ENCODE data around the gene DUS2. TPM values are rescaled to one million over a fixed set of nuclear protein-coding genes. Genes with fewer than 3 reads are reported as not detected.
"Not testable (repeated sequence)": the region's sequence is repeated elsewhere in the genome, so short reads cannot be mapped to it uniquely, and the experiment has no call there.

The DUS2 gene
- total and polyA plus RNA-seq, 9 of the 15 experiments (the other 6 are each of a cell fraction or from before 2014, with no cell fraction given) = 5.8 to 22.5 (median 20.6) TPM

DNA sequence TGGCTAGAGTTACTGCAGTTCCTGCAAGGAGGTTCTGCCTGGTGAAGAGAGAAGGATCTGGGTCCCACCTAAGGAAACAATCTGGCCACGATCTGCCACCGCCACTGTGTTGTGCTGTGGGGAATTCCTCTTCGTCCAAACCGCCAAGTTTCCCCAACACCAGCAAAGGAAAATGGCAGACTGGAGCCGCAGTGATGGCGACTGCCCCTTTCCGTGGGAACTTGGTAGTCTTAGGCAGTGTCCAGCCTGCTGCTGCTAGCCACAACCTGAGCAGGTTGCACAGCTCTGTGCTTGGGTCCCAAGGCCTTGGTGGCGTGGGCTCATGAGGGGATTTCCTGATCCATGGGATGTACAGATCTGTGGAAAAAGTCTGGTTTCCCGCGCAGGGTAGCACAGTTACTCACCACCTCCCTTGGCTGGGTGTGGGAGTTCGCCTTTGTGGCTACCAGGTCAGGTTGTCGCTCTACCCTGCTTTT lies 90.7 kb downstream of the DUS2 start:
- 0 out of 2 replicates have a peak, but pooled peaks cover 1% of the 10 kb centered on the region for H3K9me3 ChIP-seq (replicated peaks; ENCODE audit: control insufficient read depth, insufficient read depth, low read depth, low read length)
- peak; percentile 65 for ATAC-seq
- ChIA-PET POLR2A (interaction anchor here (2.8 kb wide), 1 partner anchor 20 kb away, joined by 9 read pairs; no protein-coding TSS in a partner anchor), CTCF (ENCODE audit: low intra/inter-chr PET ratio) (no interaction called here)
- no TSS peak for BruUV-seq (replicated peaks)
- H3K4me2 ChIP-seq (ENCODE audit: insufficient read depth, low read length) = peak overlapping the region; percentile 19
- no peak for FAIRE-seq
- H4K20me1 ChIP-seq (replicated peaks; ENCODE audit: control insufficient read depth, insufficient read depth, low read length) = peaks cover 24% of the 10 kb centered on the region; the same call in 1 of the 2 replicates
- H3K4me1 ChIP-seq (replicated peaks in 1 of 2; ENCODE audit: control insufficient read depth in 2 of 2, insufficient read depth in 2 of 2, low read length in 2 of 2) = peaks cover 13 to 15% of the 10 kb centered on the region in 2 experiments
- no peak overlapping the region for H2AFZ ChIP-seq (ENCODE audit: low read depth, low read length)
- H3K27me3 ChIP-seq (ENCODE audit: control insufficient read depth in 2 of 2, insufficient read depth in 2 of 2, low read length in 2 of 2) = no peaks in the 10 kb centered on the region
- in situ Hi-C loops (cut with MboI) = no loop called here
- WGBS (ENCODE audit: insufficient coverage, low coverage, missing lambda C conversion rate) = 53% methylated on average over 12 of the region's 12 CpGs
- no peak overlapping the region for H3K4me3 ChIP-seq
- no peaks in the 10 kb centered on the region for H3K9me1 ChIP-seq (ENCODE audit: control insufficient read depth, insufficient read depth, low read length)
- H3K36me3 ChIP-seq (ENCODE audit: control insufficient read depth, insufficient read depth, low read length) = peaks cover 7% of the 10 kb centered on the region; the same call in 1 of the 3 replicates
- no peak for DNase-seq (ENCODE audit: extremely low read depth in 1 of 4, low spot score in 3 of 4)
- TF ChIP-seq NCOA2 (IDR thresholded peaks at IDR 0.05; ENCODE audit: partially characterized antibody in 2 of 2) = no peak
- TF ChIP-seq PRMT5 (CRISPR knock-in tag; IDR thresholded peaks at IDR 0.05) = no peak
- TF ChIP-seq, protein P1, sequence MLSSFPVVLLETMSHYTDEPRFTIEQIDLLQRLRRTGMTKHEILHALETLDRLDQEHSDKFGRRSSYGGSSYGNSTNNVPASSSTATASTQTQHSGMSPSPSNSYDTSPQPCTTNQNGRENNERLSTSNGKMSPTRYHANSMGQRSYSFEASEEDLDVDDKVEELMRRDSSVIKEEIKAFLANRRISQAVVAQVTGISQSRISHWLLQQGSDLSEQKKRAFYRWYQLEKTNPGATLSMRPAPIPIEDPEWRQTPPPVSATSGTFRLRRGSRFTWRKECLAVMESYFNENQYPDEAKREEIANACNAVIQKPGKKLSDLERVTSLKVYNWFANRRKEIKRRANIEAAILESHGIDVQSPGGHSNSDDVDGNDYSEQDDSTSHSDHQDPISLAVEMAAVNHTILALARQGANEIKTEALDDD (IDR thresholded peaks at IDR 0.05) = peak; percentile 27; the same call in 1 of the 2 replicates
- TF ChIP-seq, protein P2, sequence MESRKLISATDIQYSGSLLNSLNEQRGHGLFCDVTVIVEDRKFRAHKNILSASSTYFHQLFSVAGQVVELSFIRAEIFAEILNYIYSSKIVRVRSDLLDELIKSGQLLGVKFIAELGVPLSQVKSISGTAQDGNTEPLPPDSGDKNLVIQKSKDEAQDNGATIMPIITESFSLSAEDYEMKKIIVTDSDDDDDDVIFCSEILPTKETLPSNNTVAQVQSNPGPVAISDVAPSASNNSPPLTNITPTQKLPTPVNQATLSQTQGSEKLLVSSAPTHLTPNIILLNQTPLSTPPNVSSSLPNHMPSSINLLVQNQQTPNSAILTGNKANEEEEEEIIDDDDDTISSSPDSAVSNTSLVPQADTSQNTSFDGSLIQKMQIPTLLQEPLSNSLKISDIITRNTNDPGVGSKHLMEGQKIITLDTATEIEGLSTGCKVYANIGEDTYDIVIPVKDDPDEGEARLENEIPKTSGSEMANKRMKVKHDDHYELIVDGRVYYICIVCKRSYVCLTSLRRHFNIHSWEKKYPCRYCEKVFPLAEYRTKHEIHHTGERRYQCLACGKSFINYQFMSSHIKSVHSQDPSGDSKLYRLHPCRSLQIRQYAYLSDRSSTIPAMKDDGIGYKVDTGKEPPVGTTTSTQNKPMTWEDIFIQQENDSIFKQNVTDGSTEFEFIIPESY (CRISPR knock-in tag; IDR thresholded peaks at IDR 0.05) = peak; percentile 66; the same call in 1 of the 2 replicates
- no peak for TF ChIP-seq DACH1 (IDR thresholded peaks at IDR 0.05; ENCODE audit: partially characterized antibody)
- TF ChIP-seq YY1 (IDR thresholded peaks at IDR 0.05; ENCODE audit: borderline replicate concordance in 1 of 3, control insufficient read depth in 1 of 3, extremely low read depth in 1 of 3, insufficient read depth in 3 of 3, insufficient read length in 1 of 3, insufficient replicate concordance in 2 of 3, low read depth in 1 of 3, low read length in 2 of 3) = peak in 1 of 3 experiments; percentile 35
- intact Hi-C loops (cut with micrococcal nuclease) = no loop called here
- no peak overlapping the region for H3K27ac ChIP-seq (ENCODE audit: extremely low read depth, low read depth, low read length)
- H3K79me2 ChIP-seq (ENCODE audit: control insufficient read depth, insufficient read depth, low read length) = peaks cover 97% of the 10 kb centered on the region
- H3K9ac ChIP-seq (ENCODE audit: insufficient read depth in 1 of 2, low read depth in 2 of 2, low read length in 2 of 2) = peak overlapping the region in 1 of 2 experiments; percentile 32; a peak in 1 of 4 replicates

- DNase-seq (ENCODE audit: extremely low read depth in 1 of 4, low spot score in 3 of 4); H3K4me2 ChIP-seq (ENCODE audit: insufficient read depth, low read length); H3K27ac ChIP-seq (ENCODE audit: extremely low read depth, low read depth, low read length); H3K9me1 ChIP-seq (ENCODE audit: control insufficient read depth, insufficient read depth, low read length); in situ Hi-C loops (cut with MboI); H2AFZ ChIP-seq (ENCODE audit: low read depth, low read length); POLR2A ChIA-PET; CTCF ChIA-PET (ENCODE audit: low intra/inter-chr PET ratio); ATAC-seq; FAIRE-seq; H3K27me3 ChIP-seq (ENCODE audit: control insufficient read depth in 2 of 2, insufficient read depth in 2 of 2, low read length in 2 of 2); H3K9me3 ChIP-seq (replicated peaks; ENCODE audit: control insufficient read depth, insufficient read depth, low read depth, low read length); H3K36me3 ChIP-seq (ENCODE audit: control insufficient read depth, insufficient read depth, low read length); H3K9ac ChIP-seq (ENCODE audit: insufficient read depth in 1 of 2, low read depth in 2 of 2, low read length in 2 of 2); H3K4me3 ChIP-seq; BruUV-seq (replicated peaks); intact Hi-C loops (cut with micrococcal nuclease): not testable (repeated sequence)
- 83% methylated on average over 8 of the region's 8 CpGs for WGBS (ENCODE audit: insufficient coverage, low coverage, missing lambda C conversion rate)
- peaks cover 15% of the 10 kb centered on the region in 2 experiments for H3K4me1 ChIP-seq (replicated peaks in 1 of 2; ENCODE audit: control insufficient read depth in 2 of 2, insufficient read depth in 2 of 2, low read length in 2 of 2)
- peaks cover 24% of the 10 kb centered on the region; the same call in 1 of the 2 replicates for H4K20me1 ChIP-seq (replicated peaks; ENCODE audit: control insufficient read depth, insufficient read depth, low read length)
- peaks cover 97% of the 10 kb centered on the region for H3K79me2 ChIP-seq (ENCODE audit: control insufficient read depth, insufficient read depth, low read length)
These were observed 91.9 kb downstream of the DUS2 start for GRCh38 chr16:68114939-68115338.
